ENCODE measurements around the gene CRACR2A.

- TF ChIP-seq POLR2AphosphoS5 (IDR thresholded peaks at IDR 0.05; ENCODE audit: low read depth) (no peak), CTCF (IDR thresholded peaks at IDR 0.05; ENCODE audit: insufficient read depth, low read length) (no peak), GABPA (IDR thresholded peaks at IDR 0.05; ENCODE audit: low read depth) (no peak), REST (IDR thresholded peaks at IDR 0.05; ENCODE audit: insufficient replicate concordance, low read depth) (no peak)
Observed at GRCh38 chr12:3597526-3598210, 155.2 kb downstream of the CRACR2A start.
